Activated CD4-positive, alpha-beta T cell treated with anti-CD3 and anti-CD28 coated beads, Interleukin-2, amount 10 ng/mL, durations not matched to agents 24 days and 14 days (primary cell): ENCODE data around the gene S100A11. TPM values are rescaled to one million over a fixed set of nuclear protein-coding genes. Genes with fewer than 3 reads are reported as not detected.

Experiments used
- total RNA-seq: library from RNA; stranded (reverse); gene quantifications from 2 replicates; pipeline ENCODE4 v1.2.3, GENCODE V29; 2022

The S100A11 gene
- total RNA-seq, 1 donor from 2014 or later = 218 TPM

Other genes with a start within 250 kb of the S100A11 start
- gene TDRKH, start 246.5 kb downstream of the S100A11 start, total RNA-seq = 12.7 and 13.3 TPM in 2 replicates
- not detected in 2 replicates for gene LINGO4, start 231.6 kb downstream of the S100A11 start, total RNA-seq
- gene RORC, start 205.2 kb downstream of the S100A11 start, total RNA-seq = 1.0 and 1.3 TPM in 2 replicates
- gene C2CD4D, start 197.2 kb downstream of the S100A11 start, total RNA-seq = 0.86 and 1.5 TPM in 2 replicates
- not detected in 2 replicates for gene THEM5, start 183.3 kb downstream of the S100A11 start, total RNA-seq
- 26.9 and 30.6 TPM in 2 replicates for gene THEM4, start 127.5 kb downstream of the S100A11 start, total RNA-seq
- gene S100A10, start 43.1 kb downstream of the S100A11 start, total RNA-seq = 103 and 107 TPM in 2 replicates
- gene TCHHL1, start 52.1 kb upstream of the S100A11 start, total RNA-seq = not detected in 2 replicates
- not detected in 2 replicates for gene TCHH, start 78.4 kb upstream of the S100A11 start, total RNA-seq
- gene RPTN, start 122.2 kb upstream of the S100A11 start, total RNA-seq = not detected in 2 replicates
- not detected in 2 replicates for gene HRNR, start 187.2 kb upstream of the S100A11 start, total RNA-seq